ENCODE results near the gene ARRDC5.
"Not testable (repeated sequence)": the region's sequence is repeated elsewhere in the genome, so short reads cannot be mapped to it uniquely, and the experiment has no call there.

The ARRDC5 gene

DNA sequence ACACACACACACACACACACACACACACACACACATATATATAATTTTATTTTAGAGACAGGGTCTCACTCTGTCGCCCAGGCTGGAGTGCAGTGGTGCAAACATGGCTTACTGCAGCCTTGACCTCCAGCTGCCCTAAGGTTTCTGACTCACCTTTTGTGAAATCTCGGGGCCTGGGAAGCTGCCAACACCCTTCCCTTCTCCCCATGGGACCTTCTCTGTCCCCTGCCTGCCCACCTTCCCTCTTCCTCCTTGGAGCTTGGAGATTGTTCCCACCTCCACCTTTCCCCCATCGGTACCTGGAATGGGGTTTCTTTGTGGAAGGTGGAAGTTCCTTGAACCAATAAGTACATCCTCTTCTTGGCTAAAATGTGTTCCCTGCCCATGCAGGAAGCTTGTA is 6.3 kb downstream of the ARRDC5 start:
- TF ChIP-seq, protein P1, sequence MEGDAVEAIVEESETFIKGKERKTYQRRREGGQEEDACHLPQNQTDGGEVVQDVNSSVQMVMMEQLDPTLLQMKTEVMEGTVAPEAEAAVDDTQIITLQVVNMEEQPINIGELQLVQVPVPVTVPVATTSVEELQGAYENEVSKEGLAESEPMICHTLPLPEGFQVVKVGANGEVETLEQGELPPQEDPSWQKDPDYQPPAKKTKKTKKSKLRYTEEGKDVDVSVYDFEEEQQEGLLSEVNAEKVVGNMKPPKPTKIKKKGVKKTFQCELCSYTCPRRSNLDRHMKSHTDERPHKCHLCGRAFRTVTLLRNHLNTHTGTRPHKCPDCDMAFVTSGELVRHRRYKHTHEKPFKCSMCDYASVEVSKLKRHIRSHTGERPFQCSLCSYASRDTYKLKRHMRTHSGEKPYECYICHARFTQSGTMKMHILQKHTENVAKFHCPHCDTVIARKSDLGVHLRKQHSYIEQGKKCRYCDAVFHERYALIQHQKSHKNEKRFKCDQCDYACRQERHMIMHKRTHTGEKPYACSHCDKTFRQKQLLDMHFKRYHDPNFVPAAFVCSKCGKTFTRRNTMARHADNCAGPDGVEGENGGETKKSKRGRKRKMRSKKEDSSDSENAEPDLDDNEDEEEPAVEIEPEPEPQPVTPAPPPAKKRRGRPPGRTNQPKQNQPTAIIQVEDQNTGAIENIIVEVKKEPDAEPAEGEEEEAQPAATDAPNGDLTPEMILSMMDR (IDR thresholded peaks at IDR 0.05; ENCODE audit: insufficient read depth, low read length, poor library complexity, severe bottlenecking) = no peak
- Histone ChIP-seq H3K27me3 (replicated peaks; ENCODE audit: control insufficient read depth, insufficient read depth, low read length) (no peaks in the 10 kb centered on the region), H3K36me3 (ENCODE audit: control insufficient read depth, insufficient read depth, low read length) (no peaks in the 10 kb centered on the region), H3K4me3 (replicated peaks; ENCODE audit: low read depth, low read length) (no peak overlapping the region)
- no peak for DNase-seq (ENCODE audit: extremely low read depth, insufficient read length)

- not testable (repeated sequence) for H3K27me3 ChIP-seq (replicated peaks; ENCODE audit: control insufficient read depth, insufficient read depth, low read length); DNase-seq (ENCODE audit: extremely low read depth, insufficient read length); H3K36me3 ChIP-seq (ENCODE audit: control insufficient read depth, insufficient read depth, low read length); H3K4me3 ChIP-seq (replicated peaks; ENCODE audit: low read depth, low read length)
These were observed 9.7 kb downstream of the ARRDC5 start for GRCh38 chr19:4892962-4893361.

DNA sequence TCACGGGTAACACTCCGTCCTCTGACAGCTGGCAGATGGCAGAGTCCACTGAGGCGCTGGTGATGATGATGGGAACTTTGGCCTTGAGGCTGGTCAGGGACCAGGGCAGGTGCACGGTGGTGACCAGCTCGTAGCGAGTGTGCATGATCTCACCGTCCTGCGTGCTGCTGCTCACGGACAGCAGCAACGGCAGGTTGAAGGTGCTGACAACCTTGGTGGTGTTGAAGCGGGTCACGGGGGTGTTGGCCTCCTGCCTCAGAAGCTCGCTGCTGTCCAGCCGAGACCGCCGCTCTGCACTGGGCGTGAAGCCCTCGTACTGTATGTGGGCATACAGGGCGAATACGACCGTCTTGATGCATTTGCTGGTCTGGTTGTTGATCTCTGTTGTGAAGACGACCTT is 11.6 kb downstream of the ARRDC5 start:
- no peak overlapping the region for H3K4me3 ChIP-seq (replicated peaks; ENCODE audit: low read depth, low read length)
- H3K27me3 ChIP-seq (replicated peaks; ENCODE audit: control insufficient read depth, insufficient read depth, low read length) = no peaks in the 10 kb centered on the region
- TF ChIP-seq, protein P1 (IDR thresholded peaks at IDR 0.05; ENCODE audit: insufficient read depth, low read length, poor library complexity, severe bottlenecking) = no peak
- no peak for DNase-seq (ENCODE audit: extremely low read depth, insufficient read length)
- no peaks in the 10 kb centered on the region for H3K36me3 ChIP-seq (ENCODE audit: control insufficient read depth, insufficient read depth, low read length)

DNA sequence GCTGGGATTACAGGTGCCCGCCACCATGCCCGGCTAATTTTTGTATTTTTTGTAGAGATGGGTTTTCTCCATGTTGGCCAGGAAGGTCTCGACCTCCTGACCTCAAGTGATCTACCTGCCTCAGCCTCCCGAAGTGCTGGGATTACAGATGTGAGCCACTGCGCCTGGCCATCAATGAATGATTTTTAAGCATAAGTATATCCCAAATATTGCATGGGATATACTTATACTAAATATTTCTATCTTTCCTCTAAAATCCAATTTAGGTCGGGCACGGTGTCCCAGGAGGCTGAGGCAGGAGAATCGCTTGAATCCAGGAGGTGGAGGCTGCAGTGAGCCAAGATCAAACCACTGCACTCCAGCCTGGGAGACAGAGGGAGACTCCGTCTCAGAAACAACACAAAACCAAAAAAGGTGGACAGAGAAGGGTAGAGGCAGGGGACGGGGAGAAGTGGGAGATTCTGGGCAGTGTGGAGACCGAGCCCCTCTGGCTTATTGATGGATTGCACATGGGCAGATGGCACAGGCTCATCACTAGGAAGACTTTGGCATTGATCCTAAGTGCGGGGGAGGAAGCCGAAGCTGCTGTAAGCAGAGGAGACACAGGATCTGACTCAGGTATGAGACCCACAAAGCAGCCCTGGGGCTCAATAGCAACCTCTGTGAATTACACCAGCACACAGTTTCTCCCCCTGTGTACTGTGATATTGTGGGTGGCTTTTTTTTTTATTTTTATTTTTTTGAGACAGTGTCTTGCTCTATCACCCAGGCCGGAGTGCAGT is 13.5 kb downstream of the ARRDC5 start:
- TF ChIP-seq, protein P1 (IDR thresholded peaks at IDR 0.05; ENCODE audit: insufficient read depth, low read length, poor library complexity, severe bottlenecking) = no peak
- Histone ChIP-seq H3K4me3 (replicated peaks; ENCODE audit: low read depth, low read length) (no peak overlapping the region), H3K27me3 (replicated peaks; ENCODE audit: control insufficient read depth, insufficient read depth, low read length) (no peaks in the 10 kb centered on the region), H3K36me3 (ENCODE audit: control insufficient read depth, insufficient read depth, low read length) (no peaks in the 10 kb centered on the region)
- DNase-seq (ENCODE audit: extremely low read depth, insufficient read length) = no peak

DNA sequence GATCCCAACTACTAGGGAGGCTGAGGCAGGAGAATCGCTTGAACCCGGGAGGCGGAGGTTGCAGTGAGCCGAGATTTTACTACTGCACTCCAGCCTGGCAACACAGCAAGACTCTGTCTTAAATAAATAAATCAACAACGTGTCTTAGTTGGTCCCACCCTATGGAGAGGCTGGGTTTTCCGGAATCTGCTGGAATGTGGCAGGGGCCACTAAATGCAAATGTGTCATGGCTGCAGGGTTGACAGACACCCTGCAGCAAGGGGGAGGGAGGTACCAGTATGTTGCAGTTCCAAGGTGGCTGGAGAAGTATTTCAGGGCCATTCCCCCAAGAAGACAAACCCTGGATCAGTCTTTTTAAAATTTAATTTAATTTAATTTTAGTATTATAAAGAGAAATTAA is 14.9 kb downstream of the ARRDC5 start:
- DNase-seq (ENCODE audit: extremely low read depth, insufficient read length); H3K36me3 ChIP-seq (ENCODE audit: control insufficient read depth, insufficient read depth, low read length); H3K4me3 ChIP-seq (replicated peaks; ENCODE audit: low read depth, low read length); H3K27me3 ChIP-seq (replicated peaks; ENCODE audit: control insufficient read depth, insufficient read depth, low read length): not testable (repeated sequence)

- not testable (repeated sequence) for H3K27me3 ChIP-seq (replicated peaks; ENCODE audit: control insufficient read depth, insufficient read depth, low read length); DNase-seq (ENCODE audit: extremely low read depth, insufficient read length); H3K36me3 ChIP-seq (ENCODE audit: control insufficient read depth, insufficient read depth, low read length)
These were observed 17.7 kb downstream of the ARRDC5 start for GRCh38 chr19:4884993-4885392.

DNA sequence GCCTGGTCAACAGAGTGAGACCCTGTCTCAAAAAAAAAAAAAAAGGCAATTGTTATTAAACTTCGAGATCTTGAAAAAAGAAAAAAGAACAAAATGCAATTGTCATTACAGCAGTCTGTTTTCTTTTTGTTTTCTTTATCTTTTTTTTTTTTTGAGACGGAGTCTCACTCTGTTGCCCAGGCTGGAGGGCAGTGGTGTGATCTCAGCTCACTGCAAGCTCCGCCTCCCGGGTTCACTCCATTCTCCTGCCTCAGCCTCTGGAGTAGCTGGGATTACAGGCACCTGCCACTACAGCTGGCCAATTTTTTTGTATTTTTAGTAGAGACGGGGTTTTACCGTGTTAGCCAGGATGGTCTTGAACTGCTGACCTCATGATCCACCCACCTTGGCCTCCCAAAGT is 19.8 kb downstream of the ARRDC5 start:
- not testable (repeated sequence) for H3K36me3 ChIP-seq (ENCODE audit: control insufficient read depth, insufficient read depth, low read length); H3K27me3 ChIP-seq (replicated peaks; ENCODE audit: control insufficient read depth, insufficient read depth, low read length); H3K4me3 ChIP-seq (replicated peaks; ENCODE audit: low read depth, low read length); DNase-seq (ENCODE audit: extremely low read depth, insufficient read length)

More at GRCh38 chr19:4884993-4885392, 17.7 kb downstream of the ARRDC5 start:
- H3K4me3 ChIP-seq (replicated peaks; ENCODE audit: low read depth, low read length) = not testable (repeated sequence)

GRCh38 chr19:4879041-4879440 is 23.7 kb downstream of the ARRDC5 start:
- Histone ChIP-seq H3K27me3 (replicated peaks; ENCODE audit: control insufficient read depth, insufficient read depth, low read length) (no peaks in the 10 kb centered on the region), H3K4me3 (replicated peaks; ENCODE audit: low read depth, low read length) (no peak overlapping the region), H3K36me3 (ENCODE audit: control insufficient read depth, insufficient read depth, low read length) (no peaks in the 10 kb centered on the region)
- DNase-seq (ENCODE audit: extremely low read depth, insufficient read length) = no peak
- TF ChIP-seq, protein P1 (IDR thresholded peaks at IDR 0.05; ENCODE audit: insufficient read depth, low read length, poor library complexity, severe bottlenecking) = no peak
